A549 treated with AZD9567 at 1 μM for 4 hours (cell line): Measurements from ENCODE around the gene WDR11. TPM values are rescaled to one million over a fixed set of nuclear protein-coding genes. Genes with fewer than 3 reads are reported as not detected.

Experiments
- total RNA-seq: library from RNA; stranded (reverse); fragments of 200-300 nt; extraction: Qiagen RNA extraction; gene quantifications from 5 replicates; pipeline ENCODE4 v1.2.3, GENCODE V29; 2022; ENCODE audit not compliant: insufficient read depth

The WDR11 gene
- total RNA-seq, result 20.6 to 34.7 TPM (median 25.1 TPM) in 5 replicates

GRCh38 chr10:120850911-120851865 lies at the start of gene WDR11:
Gene WDR11, plus strand, starts transcription at chr10:120851362. Its CDS starts 59 bp downstream, at chr10:120851421.

